Smooth muscle cell (in vitro differentiated cells): ENCODE data around the gene ZDHHC17. TPM values are rescaled to one million over a fixed set of nuclear protein-coding genes. Genes with fewer than 3 reads are reported as not detected.

Experiments
- DNase-seq: peaks from one replicate; lab custom pipeline; 2025; ENCODE audit not compliant: unreplicated experiment; lab: John Stamatoyannopoulos, UW
- H2AFZ ChIP-seq: fragments of 200-600 bp; sonication (generic); 2 replicates; pipeline ENCODE4 v1.6.0; 2016; ENCODE audit warnings: antibody characterized with exemption, low read depth, mild to moderate bottlenecking
- H3F3A ChIP-seq: fragments of 200-600 bp; sonication (generic); 2 replicates; pipeline ENCODE4 v1.6.0; 2017; ENCODE audit warnings: antibody characterized with exemption, low read depth
- H3K27ac ChIP-seq: fragments of 200-600 bp; sonication (generic); 2 replicates; pipeline ENCODE4 v1.5.1; 2016; ENCODE audit warnings: low read depth, mild to moderate bottlenecking
- H3K27me3 ChIP-seq: fragments of 200-600 bp; sonication (generic); 2 replicates; pipeline ENCODE4 v1.6.1; 2016; ENCODE audit warnings: low read depth, mild to moderate bottlenecking
- H3K36me3 ChIP-seq: fragments of 200-600 bp; sonication (generic); 2 replicates; pipeline ENCODE4 v1.5.1; 2016; ENCODE audit warnings: low read depth
- H3K4me1 ChIP-seq: fragments of 200-600 bp; sonication (generic); 2 replicates; pipeline ENCODE4 v1.5.1; 2016; ENCODE audit warnings: low read depth
- H3K4me2 ChIP-seq: fragments of 200-600 bp; sonication (generic); 2 replicates; pipeline ENCODE4 v1.6.0; 2016; ENCODE audit warnings: mild to moderate bottlenecking
- H3K4me3 ChIP-seq: fragments of 200-600 bp; sonication (generic); 2 replicates; pipeline ENCODE4 v1.5.1; 2016; ENCODE audit warnings: mild to moderate bottlenecking
- H3K79me2 ChIP-seq: fragments of 200-600 bp; sonication (generic); 2 replicates; pipeline ENCODE4 v1.6.0; 2016; ENCODE audit warnings: low read depth, mild to moderate bottlenecking
- H3K9ac ChIP-seq: fragments of 200-600 bp; sonication (generic); 2 replicates; pipeline ENCODE4 v1.6.0; 2016; ENCODE audit warnings: low read depth
- H3K9me3 ChIP-seq: fragments of 200-600 bp; sonication (generic); replicated peaks from 2 replicates; pipeline ENCODE4 v1.5.1; 2016; ENCODE audit warnings: low read depth
- H4K20me1 ChIP-seq: fragments of 200-600 bp; sonication (generic); 2 replicates; pipeline ENCODE4 v1.6.0; 2016; ENCODE audit warnings: low read depth
- CTCF ChIP-seq: fragments of 200-600 bp; sonication (generic); IDR thresholded peaks from 2 replicates; pipeline ENCODE4 v1.5.1; 2017; ENCODE audit warnings: borderline replicate concordance, mild to moderate bottlenecking, antibody characterized with exemption; ENCODE audit not compliant: insufficient read depth, poor library complexity, severe bottlenecking
- WGBS: methylation state at CpG from one replicate; pipeline ENCODE4 v1.1.7; 2016; ENCODE audit warnings: low lambda C conversion rate; 5-methylcytosine and 5-hydroxymethylcytosine counted together
- polyA plus RNA-seq: library from polyadenylated mRNA; unstranded; fragments of >200 nt; fragmentation: Nextera tagmentation; extraction: Ambion mirVana; gene quantifications from 2 replicates; pipeline ENCODE4 v1.2.1, GENCODE V29; 2016
- total RNA-seq: library from RNA; depleted of rRNA; stranded (reverse); fragments of >200 nt; gene quantifications from 2 replicates; pipeline ENCODE4 v1.2.3, GENCODE V29; 2014

The ZDHHC17 gene
- total and polyA plus RNA-seq, 2 experiments from 2014 or later = 12.8 to 34.8 TPM

GRCh38 chr12:76863005-76863670, 99.2 kb downstream of the ZDHHC17 start:
- peaks cover 16% of the 10 kb centered on the region for H3K36me3 ChIP-seq
- peaks cover 23% of the 10 kb centered on the region for H3K79me2 ChIP-seq
- peak overlapping the region; percentile 79 for H3K4me2 ChIP-seq
- peak overlapping the region; percentile 99 for H3K27ac ChIP-seq
- no peaks in the 10 kb centered on the region for H3K27me3 ChIP-seq
- no peak for TF ChIP-seq CTCF
- 62% methylated on average over 12 of the region's 12 CpGs for WGBS
- DNase-seq = no peak
- peaks cover 78% of the 10 kb centered on the region for H3F3A ChIP-seq
- no peaks in the 10 kb centered on the region for H3K9me3 ChIP-seq
- H3K4me1 ChIP-seq = peaks cover 67% of the 10 kb centered on the region
- peak overlapping the region; percentile 90 for H3K9ac ChIP-seq
- H2AFZ ChIP-seq = no peak overlapping the region
- peaks cover 30% of the 10 kb centered on the region for H4K20me1 ChIP-seq
- peak overlapping the region; percentile 12 for H3K4me3 ChIP-seq

- Histone ChIP-seq H3K27ac (peak overlapping the region; percentile 99), H3K79me2 (peaks cover 28% of the 10 kb centered on the region), H3F3A (peaks cover 80% of the 10 kb centered on the region), H3K9me3 (no peaks in the 10 kb centered on the region), H4K20me1 (peaks cover 26% of the 10 kb centered on the region), H2AFZ (no peak overlapping the region), H3K4me3 (peak overlapping the region; percentile 12), H3K36me3 (peaks cover 10% of the 10 kb centered on the region), H3K4me1 (peaks cover 68% of the 10 kb centered on the region), H3K4me2 (peak overlapping the region; percentile 79), H3K27me3 (no peaks in the 10 kb centered on the region), H3K9ac (peak overlapping the region; percentile 90)
- WGBS = 7% methylated on average over 4 of the region's 4 CpGs
- DNase-seq = no peak
- no peak for TF ChIP-seq CTCF
Measured at GRCh38 chr12:76863837-76864236, 99.9 kb downstream of the ZDHHC17 start.

- Histone ChIP-seq H3K4me1 (peaks cover 73% of the 10 kb centered on the region), H3K9ac (peak overlapping the region; percentile 90), H3K79me2 (peaks cover 38% of the 10 kb centered on the region), H3K4me2 (peak overlapping the region; percentile 79), H2AFZ (no peak overlapping the region), H3K36me3 (peaks cover 8% of the 10 kb centered on the region), H3K27me3 (no peaks in the 10 kb centered on the region), H3F3A (peaks cover 82% of the 10 kb centered on the region), H3K9me3 (no peaks in the 10 kb centered on the region), H4K20me1 (peaks cover 30% of the 10 kb centered on the region), H3K27ac (peak overlapping the region; percentile 99), H3K4me3 (no peak overlapping the region)
- TF ChIP-seq CTCF = no peak
- WGBS = 13% methylated on average over 2 of the region's 2 CpGs
- DNase-seq = no peak
Measured at GRCh38 chr12:76864791-76865400, 101.0 kb downstream of the ZDHHC17 start.
